GM19240 (cell line): ENCODE data around the gene PRR15L.
"Not testable (repeated sequence)": the region's sequence is repeated elsewhere in the genome, so short reads cannot be mapped to it uniquely, and the experiment has no call there.

ENCODE experiments used
- DNase-seq: peaks from one replicate; pipeline ENCODE4 v3.0.0; 2011; ENCODE audit warnings: low spot score; ENCODE audit not compliant: insufficient read length

The PRR15L gene

DNA sequence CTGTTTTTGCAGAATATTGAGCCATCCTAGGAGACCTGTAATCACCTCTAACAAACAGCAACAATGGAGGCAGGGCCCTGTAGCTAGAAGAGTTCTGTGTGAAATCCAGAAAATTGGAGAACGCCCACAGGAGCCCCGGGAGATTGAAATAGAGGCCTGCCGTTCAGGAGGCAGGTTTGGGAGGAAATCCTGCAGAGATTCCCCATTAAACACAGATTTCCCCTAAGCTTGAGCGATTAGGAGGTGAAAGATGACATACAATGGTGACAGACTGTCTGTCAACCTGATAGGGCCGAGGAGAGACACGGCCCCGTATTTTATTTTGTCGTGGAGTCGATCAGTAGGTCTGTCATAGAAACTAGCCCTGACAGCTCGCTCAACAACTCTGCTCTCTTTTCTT is 31.5 kb upstream of the PRR15L start:
- DNase-seq: no peak

DNA sequence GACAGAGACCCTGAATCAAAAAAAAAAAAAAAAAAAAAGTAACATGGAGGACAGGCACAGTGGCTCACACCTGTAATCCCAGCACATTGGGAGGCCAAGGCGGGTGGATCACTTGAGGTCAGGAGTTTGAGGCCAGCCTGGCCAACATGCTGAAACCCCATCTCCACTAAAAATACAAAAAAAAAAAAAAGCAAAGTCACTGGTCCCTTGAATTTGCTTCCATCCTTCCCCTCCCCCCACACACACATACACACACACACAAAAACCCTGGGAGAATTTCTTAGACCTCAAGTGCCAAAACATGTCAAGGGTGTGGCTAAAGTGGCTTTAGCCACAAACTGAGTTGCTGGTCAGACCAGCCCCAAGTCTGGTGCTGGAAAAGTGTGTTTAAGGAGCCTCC is 30.8 kb upstream of the PRR15L start:
- DNase-seq: not testable (repeated sequence)

DNA sequence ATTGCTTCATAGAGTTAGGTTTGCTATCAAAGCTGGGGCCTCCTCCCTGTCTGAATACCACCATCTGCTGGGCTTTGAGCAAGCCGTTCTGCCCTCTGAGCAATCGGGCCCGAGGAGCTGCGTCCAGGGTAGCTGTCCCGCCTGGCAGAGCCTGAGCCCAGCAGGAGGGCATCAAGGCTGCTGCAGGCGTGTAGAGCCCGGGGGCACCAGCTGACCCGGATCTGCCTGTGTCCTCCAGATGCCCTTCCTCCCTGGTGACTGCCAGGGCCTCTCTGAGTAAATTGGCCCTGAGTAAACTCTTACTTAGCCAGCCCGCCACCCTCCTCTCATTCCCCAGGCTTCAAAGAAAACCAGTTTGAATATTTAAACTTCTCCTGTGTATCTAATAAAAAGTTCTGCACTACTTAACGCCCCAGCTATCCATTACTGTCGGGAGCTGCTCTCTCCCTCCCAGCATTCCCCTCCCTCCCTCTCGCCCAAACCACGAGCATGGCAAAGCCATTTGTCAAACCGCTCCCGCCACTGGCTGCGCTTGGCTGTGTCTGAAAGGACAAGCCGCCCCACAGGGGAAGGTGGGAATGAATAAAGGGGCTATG is 29.7 kb upstream of the PRR15L start:
- no peak for DNase-seq

DNA sequence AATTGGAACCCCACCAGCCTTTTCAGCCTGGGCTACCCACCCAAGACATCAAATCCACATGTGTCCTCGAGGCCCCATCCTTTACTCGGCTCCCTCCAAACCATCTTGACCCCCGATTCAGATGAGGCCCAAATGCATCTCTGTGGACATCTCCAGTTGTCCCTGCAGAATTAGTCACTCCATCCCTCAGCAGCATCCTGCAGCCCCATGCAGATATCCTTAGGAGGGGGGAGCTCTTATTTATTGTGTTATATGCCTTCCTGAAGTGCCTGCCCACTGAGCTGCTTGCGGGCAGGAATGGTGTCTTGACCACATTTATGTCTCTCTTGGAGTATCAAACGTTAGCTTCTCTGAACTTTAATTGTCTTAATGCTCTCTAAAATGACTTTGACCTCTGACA is 28.8 kb upstream of the PRR15L start:
- no peak for DNase-seq

DNA sequence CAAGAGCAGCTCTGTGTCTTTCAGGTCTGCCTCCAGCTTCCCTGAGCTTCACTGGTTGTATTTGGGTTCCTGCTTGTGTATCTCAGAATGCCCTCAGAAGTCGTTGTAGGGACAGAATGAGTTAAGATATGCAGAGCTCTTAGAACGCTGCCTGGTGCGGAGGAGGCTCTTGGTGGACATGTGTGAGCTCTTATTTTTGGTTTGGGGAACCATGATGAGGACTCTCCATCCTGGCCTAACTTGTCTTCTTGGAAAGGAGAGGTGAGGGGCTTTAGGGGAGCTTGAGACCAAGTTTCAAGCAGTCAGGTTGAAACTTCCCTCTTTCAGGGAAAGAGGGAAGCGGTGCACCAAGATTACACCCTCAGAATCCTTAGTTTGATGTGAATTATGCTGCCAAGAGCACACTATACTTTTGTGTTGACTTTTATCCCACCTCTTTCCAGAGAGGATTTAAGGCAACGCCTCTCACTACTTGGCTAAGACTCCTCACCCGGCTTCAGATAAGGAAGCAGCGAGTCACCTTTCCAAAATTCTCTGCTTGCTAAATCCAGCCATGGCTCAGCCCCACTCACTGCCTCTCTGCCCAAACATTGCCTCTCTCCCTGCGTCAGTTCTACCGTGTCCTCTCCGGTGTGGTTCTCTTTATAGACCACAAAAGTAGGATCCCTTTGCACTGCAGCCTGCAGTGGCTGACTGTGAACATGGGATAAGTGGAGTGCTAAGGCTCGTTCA is 26.0 kb upstream of the PRR15L start:
- DNase-seq: no peak

DNA sequence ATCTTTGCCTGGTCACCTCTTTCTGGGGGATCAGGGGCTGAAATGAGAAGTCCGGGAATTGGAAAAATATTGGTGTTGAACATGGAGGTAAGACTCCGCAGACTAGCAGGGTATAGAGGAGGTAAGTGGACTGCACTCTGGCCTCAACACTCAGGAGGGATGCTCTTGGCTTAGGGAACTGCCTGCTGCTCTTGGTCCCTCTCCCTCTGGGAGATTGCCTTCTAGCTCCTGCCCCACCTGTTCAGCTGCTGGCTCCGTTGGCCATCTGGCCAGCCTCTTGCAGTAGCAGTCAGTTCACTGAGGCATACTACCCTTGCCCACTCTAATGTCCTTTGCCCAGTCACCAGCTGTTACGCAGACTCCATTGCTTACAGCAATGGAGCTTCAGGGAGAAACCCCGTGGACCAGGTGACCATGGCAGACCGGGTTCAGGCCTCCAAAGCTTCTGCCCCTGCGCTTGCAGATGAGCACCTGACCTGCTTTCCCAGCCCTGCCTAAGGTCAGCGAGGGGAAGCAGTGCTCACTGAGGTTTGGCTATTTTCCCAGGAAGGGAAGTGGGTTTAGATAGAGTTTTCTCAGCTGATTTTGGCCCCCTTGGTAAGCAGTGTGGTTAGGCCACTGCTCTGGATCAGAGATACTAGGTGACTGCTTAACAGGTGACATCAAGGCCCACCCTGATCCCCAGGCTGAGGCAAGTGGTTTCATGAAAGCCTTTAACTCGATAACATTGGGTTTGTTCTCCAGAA is 25.1 kb upstream of the PRR15L start:
- no peak for DNase-seq

DNA sequence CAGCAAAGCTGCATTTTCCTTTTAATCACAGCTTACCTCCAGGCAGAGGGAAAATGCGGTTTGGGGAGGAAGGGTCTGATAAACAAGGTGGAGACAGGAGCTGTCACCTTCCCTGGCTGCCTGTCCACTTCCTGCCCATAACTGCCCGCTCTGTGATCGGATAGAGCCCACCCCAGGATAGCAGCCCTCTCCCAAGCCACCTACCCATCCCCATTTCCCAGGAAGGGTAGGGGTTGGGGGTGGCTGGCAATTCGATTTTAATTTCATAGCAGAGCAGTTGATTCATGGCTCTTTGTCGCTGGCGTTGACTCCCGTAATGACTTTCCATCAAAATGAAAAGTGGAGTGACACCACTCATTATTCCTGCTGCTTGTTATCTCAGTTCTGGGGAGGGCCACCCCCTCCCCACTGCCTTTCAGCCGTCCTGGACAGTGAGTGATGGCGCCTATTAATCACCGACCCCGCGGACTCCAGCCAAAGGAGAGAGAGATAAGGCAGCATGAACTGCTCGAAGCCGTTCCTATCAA is 24.5 kb upstream of the PRR15L start:
- no peak for DNase-seq

DNA sequence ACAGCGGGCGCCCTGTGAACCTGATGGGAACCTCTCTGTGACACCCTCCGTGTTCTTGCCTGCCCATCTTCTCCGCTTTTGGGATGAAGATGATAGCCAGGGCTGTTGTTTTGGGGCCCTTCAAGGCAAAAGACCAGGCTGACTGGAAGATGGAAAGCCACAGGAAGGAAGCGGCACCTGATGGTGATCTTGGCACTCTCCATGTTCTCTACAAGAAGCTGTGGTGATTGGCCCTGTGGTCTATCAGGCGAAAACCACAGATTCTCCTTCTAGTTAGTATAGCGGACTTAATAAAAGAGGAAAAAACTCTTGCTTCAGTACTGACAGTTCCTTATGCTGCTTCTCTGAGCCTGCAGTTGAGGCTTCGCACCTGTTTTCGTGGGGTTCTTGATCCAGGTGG is 23.8 kb upstream of the PRR15L start:
- no peak for DNase-seq

DNA sequence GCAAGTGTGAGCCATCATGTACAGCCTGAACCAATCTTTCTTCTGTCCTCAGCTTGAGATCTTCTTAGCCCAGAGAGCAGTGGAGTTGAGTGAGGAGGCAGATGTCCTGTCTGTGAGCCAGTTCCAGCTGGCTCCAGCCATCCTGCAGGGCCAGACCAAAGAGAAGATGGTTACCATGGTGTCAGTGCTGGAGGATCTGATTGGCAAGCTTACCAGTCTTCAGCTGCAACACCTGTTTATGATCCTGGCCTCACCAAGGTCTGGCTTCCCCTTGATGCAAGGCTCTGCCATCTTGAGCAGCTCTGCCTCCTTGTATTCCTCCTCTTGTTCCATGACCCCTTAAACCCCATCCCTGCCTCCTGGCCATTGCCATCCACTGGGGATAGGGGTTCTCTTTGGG is 22.9 kb upstream of the PRR15L start:
- no peak for DNase-seq

DNA sequence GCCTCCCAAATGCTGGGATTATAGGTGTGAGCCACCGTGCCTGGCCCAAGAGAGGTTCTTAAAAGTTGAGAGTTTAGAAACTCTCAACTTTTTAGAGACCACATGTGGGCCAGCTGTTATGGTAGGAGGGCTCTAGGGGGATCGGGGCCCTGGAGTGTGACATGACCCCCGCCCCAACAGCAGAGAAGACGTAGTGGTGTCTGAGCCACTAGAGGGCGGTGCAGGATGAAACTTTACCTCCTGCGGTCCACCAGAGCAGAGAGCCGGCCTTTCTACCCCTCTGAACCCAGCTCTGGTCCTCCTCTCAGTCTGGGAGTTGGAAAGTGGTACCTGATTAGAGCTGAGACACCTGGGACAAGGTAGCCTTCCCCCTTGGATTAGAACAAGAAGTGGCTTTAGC is 20.6 kb upstream of the PRR15L start:
- peak; percentile 76 for DNase-seq

DNA sequence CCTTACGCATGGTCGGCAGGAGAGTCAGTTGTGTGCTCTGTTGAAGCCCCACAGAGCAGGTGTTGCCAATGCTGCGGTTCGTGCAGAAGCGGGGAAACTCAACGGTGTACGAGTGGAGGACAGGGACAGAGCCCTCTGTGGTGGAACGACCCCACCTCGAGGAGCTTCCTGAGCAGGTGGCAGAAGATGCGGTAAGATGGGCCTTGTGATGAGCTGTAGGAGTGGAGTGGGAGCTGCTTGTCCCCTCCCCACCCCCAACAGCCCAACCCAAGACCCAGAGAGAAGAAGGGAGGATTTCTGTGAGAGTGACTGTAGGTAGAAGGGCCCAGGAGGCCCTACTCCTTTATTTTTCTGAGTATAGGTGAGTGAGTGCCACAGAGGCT is 18.1 kb upstream of the PRR15L start:
- no peak for DNase-seq

DNA sequence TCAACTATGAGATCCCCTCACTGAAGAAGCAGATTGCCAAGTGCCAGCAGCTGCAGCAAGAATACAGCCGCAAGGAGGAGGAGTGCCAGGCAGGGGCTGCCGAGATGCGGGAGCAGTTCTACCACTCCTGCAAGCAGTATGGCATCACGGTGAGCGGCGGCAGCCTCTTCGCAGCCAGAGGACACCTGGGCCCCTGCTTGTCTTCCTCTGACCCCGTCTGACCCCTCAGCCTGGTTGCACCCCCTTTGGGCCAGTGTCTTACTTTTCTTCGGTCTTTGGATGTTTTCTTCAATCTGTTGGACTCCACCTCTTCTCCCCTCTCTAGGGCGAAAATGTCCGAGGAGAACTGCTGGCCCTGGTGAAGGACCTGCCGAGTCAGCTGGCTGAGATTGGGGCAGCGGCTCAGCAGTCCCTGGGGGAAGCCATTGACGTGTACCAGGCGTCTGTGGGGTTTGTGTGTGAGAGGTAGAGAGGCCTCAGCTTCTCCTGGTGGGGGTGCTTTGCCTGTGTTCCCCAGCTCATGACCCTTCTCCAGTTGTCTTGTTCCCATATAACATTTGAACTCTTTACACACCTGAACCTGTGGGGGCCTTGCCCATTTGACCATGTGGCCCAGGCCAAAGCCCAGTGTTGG is 17.6 kb upstream of the PRR15L start:
- DNase-seq: no peak

DNA sequence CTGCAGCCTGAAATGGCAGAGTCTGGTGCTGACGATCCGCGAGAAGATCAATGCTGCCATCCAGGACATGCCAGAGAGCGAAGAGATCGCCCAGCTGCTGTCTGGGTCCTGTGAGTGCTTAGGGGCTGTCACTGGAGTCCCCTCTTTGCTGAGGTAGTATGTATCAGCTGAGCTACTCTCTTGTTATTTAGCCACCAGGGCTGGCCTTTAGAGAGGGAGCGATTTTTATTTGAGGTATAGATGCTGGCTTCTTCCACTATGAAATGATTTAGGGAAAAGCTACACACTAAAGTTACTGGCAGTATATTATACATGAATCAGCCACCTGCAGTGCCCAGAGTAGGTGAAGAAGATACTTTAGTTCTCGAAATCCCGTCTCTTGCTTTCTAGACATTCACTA is 15.9 kb upstream of the PRR15L start:
- no peak for DNase-seq

DNA sequence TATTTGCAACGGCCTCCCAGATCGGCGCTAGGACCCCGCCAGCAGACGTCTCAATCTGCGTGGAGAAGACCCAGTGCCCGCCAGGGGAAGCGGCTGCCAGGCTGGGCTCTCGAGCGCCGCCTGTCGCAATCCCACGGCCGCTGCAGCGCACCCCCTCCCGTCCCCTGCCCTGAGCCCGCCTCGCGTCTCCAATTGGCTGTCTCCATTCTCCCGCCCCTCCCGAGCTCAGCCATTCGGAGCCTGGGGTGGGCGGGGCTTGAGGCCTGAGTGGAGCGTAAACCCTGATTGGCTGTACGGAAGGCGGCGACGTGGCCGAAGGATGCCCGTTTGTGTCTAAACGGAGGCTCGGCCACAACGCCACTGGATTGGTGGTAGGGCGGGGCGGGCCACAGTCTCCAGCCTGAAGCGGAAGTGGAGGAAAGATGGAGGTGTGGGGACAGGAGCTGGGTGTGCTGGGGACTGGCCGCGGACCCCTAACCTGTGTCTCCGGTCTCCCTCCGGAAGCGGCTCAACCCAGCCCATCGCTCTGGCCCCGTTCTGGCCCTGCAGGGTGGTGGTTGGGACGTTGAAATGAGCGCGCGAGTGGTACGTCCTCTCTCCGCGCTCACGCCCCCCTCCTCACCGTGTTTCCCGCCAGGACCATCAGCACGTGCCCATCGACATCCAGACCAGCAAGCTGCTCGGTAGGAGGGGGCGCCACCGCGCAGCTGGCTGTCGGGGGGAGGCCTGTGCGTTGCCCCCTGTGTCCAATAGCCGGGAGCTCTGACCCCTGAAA is 13.2 kb upstream of the PRR15L start, which contains the start of gene CDK5RAP3:
Gene CDK5RAP3, plus strand, starts transcription at position 389 of the 775 bp plus-strand sequence. Its CDS starts 34 bp downstream, at position 423.
- peak; percentile 94 for DNase-seq

DNA sequence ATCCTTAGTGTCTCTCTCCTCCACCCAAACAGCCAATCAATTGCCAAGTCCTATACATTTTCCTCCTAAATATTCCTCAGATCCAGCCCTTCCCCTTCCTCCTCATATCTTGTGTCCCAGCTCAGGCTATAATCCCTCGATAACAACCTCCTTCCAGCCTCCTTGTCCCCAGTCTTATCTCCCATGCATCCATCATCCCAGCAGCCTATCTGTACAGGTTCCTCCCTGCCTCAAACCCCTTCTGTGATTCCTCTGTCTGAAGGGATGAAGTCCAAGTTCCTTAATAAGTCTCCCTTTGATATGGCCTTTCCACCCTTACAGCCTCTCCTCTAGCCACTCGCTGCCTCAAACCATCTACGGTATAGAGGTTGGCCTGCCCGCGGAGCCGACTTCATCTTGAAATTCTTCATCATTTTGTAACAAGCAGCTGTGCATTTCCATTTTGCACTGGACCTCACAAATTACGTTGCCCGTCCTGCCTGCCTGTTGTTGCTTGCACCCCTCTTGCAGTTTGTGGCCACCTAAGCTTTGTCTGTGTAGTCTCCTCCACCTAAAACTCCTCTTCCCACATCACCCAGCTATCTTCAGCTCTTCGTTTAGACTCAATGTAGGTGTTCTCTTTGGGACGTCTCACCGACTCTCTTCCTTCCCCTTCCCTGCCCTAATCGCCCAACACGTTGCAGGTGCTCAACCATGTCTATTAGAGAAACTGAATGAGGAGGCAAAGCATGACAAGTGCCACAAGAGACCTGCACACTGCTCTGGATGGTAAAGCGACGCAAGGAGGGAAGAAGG is 12.4 kb upstream of the PRR15L start:
- DNase-seq: no peak

DNA sequence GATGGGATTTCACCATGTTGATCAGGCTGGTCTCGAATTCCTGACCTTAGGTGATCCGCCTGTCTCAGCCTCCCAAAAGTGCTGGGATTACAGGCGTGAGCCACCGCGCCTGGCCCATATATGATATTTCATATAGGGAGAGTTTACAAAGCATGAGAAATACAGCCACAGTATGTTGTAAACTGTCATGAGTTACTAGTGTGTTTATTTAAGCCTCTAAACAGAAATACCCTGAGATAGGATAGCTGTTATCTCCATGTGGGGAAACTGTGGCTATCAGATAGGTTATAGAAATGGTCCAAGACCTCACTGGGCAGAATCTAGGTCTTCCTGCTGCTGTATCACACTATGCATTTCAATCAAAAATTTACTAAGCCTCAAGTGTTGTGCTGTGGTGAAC is 11.2 kb upstream of the PRR15L start:
- no peak for DNase-seq

DNA sequence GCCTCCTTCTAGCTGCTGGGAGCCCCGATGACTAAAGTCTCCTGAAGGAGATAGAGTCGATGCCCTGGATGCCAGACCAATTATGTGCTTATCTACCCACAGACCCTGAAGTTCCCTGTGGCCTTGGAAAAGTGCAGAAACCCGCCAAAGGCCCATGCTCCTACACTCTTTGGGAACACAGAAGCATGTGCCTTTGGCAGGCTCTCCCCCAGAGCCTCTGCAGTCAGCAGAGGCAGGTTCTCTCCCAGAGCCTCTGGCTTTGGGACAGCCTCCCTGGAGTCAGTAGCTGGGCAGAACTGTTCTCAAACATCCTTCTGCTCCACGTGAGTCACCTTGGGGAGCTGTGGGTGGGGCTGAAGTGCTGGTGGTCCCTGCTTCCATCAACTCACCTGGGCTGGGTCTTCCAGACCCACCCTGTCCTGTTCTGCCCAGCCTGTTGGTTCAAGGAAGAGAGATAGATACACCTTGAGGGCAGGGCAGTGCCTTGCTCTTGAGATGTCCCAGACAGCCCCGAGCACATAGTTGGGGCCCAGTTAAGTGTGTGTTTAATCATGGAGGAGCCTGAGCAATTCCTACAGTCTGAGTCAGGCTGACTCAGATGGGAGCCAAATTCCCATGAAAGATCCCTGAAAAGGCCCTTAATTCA is 10.0 kb upstream of the PRR15L start:
- no peak for DNase-seq

DNA sequence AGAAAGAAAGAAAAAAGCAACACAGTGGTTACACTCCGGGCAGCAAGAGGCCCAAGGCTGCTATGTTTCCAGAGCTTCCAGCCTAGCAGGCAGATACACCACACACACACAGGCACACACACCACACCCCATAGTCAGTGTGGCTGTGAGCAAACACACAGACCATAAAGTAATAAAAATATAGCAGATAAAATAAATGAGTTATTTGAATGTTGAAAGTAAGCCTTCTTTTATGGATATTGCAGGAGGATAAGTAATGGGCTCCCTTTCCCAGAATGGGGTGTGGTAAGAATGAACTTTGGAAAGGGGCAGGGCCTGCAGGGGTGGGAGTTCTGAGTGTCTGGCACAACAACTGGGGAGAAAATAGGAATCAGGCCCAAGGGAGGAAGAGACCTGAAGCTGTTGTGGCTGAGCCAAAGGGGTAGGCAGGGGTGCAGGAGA is 8.4 kb upstream of the PRR15L start:
- DNase-seq: no peak

DNA sequence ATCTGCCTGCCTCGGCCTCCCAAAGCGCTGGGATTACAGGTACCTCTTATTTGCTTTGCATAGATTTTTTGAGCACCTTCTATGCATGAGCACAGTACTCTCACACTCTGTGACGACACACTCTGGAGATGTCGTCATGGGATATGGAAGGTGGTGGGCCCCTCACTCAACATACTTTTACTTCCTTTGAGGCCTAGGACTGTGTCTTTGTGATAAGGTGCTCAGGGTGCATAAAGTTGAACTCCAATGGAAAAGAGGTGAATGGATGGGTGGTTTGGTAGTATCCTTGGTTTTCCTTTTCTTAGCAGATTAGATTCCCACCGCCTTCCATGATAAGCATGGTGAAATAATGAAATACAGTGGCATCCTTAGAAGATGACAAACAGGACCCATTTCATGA is 7.2 kb upstream of the PRR15L start:
- DNase-seq: no peak

DNA sequence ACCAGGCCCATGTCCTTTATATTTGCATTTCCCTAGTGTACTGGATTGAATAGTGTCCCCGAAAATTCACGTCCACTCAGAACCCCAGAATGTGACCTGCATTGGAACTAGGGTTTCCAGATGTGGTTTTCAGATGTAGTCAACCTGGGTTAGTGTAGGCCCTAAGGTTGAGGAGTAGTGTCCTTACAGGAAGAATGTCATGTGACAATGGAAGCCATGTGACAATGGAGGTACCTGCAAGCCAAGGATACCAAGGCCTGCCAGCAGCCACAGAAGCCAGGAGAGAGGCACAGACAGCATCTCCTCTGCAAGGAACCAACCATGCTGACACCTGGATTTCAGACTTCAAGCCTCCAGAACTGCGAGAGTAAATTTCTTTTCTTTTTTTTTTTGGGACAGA is 5.2 kb upstream of the PRR15L start:
- no peak for DNase-seq
